Measurements from ENCODE around the gene PCDH9. TPM values are rescaled to one million over a fixed set of nuclear protein-coding genes. Genes with fewer than 3 reads are reported as not detected.

PCDH9 gene
- total RNA-seq, 2 donors from 2014 or later: 0.20 to 0.50 TPM

DNA sequence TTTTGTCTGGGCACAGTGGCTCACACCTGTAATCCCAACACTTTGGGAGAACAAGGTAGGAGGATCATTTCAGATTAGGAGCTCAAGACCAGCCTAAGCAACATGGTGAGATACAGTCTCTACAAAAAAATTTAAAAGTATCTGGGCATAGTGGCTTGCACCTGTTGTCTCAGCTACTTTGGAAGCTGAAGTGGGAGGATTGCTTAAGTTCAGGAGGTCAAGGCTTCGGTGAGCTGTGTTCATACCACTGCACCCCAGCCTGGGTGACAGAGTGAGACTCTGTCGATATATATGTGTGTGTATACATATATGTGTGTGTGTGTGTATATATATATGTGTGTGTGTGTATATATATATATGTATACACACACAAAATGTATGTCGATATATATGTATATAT lies 833.0 kb downstream of the PCDH9 start:
- peaks cover 0 to 3% of the 10 kb centered on the region in 2 donors for H3K4me1 Mint-ChIP-seq (ENCODE audit: low read depth in 2 of 2)
- no peak for ATAC-seq
- H3K9me3 Mint-ChIP-seq: peaks cover 4% of the 10 kb centered on the region
- DNase-seq (ENCODE audit: low spot score): no peak
- no peak overlapping the region for H3K4me3 Mint-ChIP-seq
- no peaks in the 10 kb centered on the region for H3K36me3 Mint-ChIP-seq
- no peaks in the 10 kb centered on the region for H3K27me3 Mint-ChIP-seq
- no peak overlapping the region for H3K27ac Mint-ChIP-seq

DNA sequence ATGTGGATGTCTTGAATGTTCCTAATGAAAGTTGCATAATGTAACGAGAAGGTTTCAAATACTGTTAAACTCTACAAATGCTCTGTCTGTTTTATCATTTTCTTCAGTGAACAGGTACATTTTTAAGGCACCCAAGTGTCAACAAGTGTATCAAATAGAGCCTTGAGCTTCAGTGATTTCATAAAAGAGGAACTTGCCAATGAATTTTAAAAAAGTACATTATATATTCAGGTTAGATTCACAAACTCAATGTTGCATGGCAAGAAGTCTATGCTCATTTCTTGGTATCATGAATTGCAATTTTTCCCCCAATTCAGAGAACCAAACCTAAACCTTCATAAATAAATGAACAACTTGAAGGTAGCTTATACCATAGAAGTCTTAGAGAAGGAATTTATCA lies 838.8 kb downstream of the PCDH9 start:
- ATAC-seq: no peak
- H3K36me3 Mint-ChIP-seq: no peaks in the 10 kb centered on the region

DNA sequence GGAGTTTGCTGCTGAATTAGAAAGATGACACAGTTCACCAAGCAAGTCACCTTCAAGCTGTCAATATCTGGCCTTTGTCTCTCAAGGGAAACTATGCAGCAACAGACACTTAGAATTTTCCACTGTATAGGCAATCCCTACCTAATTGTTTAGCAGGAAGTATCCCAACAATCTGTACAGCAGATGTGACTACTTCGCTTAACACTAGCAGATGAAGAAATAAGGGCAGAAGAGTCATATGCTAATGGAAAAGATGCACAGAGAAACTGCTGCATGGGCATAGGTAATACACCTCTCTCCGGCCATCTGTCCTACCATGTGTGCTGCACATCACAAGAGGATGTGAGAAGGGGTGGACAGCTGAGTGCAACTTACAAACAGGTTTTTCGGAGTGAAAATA lies 851.2 kb downstream of the PCDH9 start:
- Mint-ChIP-seq H3K27me3 (no peaks in the 10 kb centered on the region), H3K9me3 (no peaks in the 10 kb centered on the region), H3K4me1 (ENCODE audit: low read depth in 2 of 2) (no peaks in the 10 kb centered on the region), H3K4me3 (no peak overlapping the region), H3K36me3 (no peaks in the 10 kb centered on the region), H3K27ac (no peak overlapping the region)
- DNase-seq (ENCODE audit: low spot score) (no peak), ATAC-seq (no peak)

More for the DNA sequence above, 838.8 kb downstream of the PCDH9 start:
- peaks cover 7% of the 10 kb centered on the region for H3K9me3 Mint-ChIP-seq
- H3K4me1 Mint-ChIP-seq (ENCODE audit: low read depth in 2 of 2): no peaks in the 10 kb centered on the region
- H3K27me3 Mint-ChIP-seq: no peaks in the 10 kb centered on the region
- no peak for DNase-seq (ENCODE audit: low spot score)
- no peak overlapping the region for H3K27ac Mint-ChIP-seq
- H3K4me3 Mint-ChIP-seq: no peak overlapping the region

DNA sequence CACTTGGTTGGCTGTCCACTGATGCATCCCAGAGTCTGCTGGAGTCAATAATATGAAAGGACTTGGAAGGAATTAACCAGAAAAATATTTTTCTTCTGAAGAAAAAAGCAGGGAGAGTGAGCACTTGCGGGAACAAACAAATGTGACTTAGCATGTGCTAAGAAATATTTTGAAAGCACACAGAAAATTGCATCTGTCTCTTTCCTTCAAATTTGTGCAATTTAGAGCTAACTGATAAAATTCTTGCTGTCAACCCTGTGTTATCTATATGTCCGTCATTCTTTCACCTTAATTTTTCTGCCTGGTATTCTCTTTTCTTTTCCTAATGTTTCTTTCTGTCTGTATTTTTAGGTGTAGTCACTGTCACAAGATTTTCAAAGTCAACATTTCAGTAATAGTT lies 852.6 kb downstream of the PCDH9 start:
- Mint-ChIP-seq H3K27me3 (no peaks in the 10 kb centered on the region), H3K4me1 (ENCODE audit: low read depth in 2 of 2) (no peaks in the 10 kb centered on the region), H3K4me3 (no peak overlapping the region), H3K9me3 (no peaks in the 10 kb centered on the region), H3K27ac (no peak overlapping the region), H3K36me3 (no peaks in the 10 kb centered on the region)
- DNase-seq (ENCODE audit: low spot score) (no peak), ATAC-seq (no peak)

DNA sequence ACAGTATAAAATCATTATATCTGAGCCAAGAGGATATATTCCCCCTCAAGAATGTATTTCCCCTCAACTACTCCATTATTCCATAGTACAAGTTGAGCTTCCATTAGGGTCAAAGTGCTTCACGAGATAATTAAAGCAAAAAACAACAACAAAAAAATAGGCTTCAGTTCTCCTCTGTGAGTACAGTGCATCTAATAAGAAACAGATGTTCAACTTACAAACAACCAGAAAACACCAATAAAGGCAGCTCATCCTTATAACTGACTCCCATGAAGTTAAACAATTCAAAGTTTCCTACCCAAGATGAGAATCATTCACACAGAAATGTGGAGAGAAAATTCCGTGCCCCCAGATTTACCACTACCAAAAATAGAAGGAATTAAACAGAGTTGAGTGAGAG lies 854.4 kb downstream of the PCDH9 start:
- no peak for ATAC-seq
- no peaks in the 10 kb centered on the region for H3K4me1 Mint-ChIP-seq (ENCODE audit: low read depth in 2 of 2)
- no peaks in the 10 kb centered on the region for H3K36me3 Mint-ChIP-seq
- no peak overlapping the region for H3K4me3 Mint-ChIP-seq
- H3K27ac Mint-ChIP-seq: no peak overlapping the region
- H3K27me3 Mint-ChIP-seq: no peaks in the 10 kb centered on the region
- H3K9me3 Mint-ChIP-seq: no peaks in the 10 kb centered on the region
- no peak for DNase-seq (ENCODE audit: low spot score)

DNA sequence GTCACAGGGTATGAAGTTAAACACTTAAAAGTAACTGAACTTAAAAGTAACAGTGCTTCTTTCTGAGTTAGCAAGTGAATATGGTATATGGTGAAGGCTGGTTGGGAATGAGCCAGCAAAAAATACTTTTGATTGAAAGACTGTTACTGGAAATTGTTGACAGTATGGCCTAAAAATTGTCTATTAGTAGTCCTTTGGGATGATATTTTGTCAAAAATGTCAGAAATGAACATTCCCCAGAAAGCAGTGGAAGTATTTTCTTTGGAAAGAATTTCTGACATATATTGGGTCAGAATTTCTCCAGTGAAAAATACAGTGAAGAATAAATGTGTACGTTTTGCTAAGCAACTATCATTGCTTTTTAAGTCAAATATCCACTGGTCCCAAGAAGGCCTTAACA lies 860.5 kb downstream of the PCDH9 start:
- H3K27me3 Mint-ChIP-seq: no peaks in the 10 kb centered on the region
- no peaks in the 10 kb centered on the region for H3K9me3 Mint-ChIP-seq
- ATAC-seq (no peak), DNase-seq (ENCODE audit: low spot score) (no peak)
- no peaks in the 10 kb centered on the region for H3K4me1 Mint-ChIP-seq (ENCODE audit: low read depth in 2 of 2)
- no peak overlapping the region for H3K4me3 Mint-ChIP-seq
- no peak overlapping the region for H3K27ac Mint-ChIP-seq
- H3K36me3 Mint-ChIP-seq: no peaks in the 10 kb centered on the region

DNA sequence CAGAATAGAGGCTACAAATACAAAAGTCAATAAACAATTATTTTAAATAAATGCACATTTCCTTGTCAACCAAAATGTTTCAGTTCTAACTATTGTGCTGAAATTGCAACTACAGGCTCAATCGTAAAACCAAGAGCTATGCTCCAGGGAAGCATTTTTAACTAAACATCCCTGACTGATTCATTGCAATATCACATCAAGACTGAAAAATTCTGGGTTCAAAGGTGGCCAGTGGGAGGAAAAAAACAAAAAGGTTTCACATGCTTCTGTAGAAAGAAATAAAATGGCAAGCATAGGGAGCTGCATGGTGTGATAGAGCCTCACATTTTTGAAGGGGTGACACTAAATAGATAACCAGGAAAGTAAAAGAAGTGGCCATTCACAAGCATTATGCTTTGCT lies 862.8 kb downstream of the PCDH9 start:
- ATAC-seq (no peak), DNase-seq (ENCODE audit: low spot score) (no peak)
- no peak overlapping the region for H3K27ac Mint-ChIP-seq
- H3K36me3 Mint-ChIP-seq: no peaks in the 10 kb centered on the region
- peaks cover 0 to 2% of the 10 kb centered on the region in 2 donors for H3K4me1 Mint-ChIP-seq (ENCODE audit: low read depth in 2 of 2)
- H3K27me3 Mint-ChIP-seq: no peaks in the 10 kb centered on the region
- no peak overlapping the region for H3K4me3 Mint-ChIP-seq
- H3K9me3 Mint-ChIP-seq: peaks cover 2% of the 10 kb centered on the region

DNA sequence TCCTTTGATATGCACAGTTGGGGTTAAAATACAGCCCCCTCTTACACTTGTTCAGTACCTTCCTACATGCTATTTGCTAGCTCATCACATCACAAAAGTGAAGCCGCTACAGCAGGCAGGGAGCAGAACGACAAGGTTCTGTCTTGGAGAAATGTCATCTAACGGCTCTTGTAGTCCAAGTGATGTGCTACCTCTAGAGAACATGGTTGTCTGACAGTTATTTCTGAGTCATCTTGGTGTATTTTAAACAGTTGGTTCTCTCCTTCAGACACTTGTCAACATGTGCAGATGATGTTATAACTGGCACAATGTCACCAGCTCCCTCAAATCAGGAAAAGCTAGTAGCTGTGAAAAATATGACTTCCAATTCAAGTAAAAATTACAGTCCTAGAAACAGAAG lies 865.0 kb downstream of the PCDH9 start:
- no peak overlapping the region for H3K27ac Mint-ChIP-seq
- ATAC-seq (no peak), DNase-seq (ENCODE audit: low spot score) (no peak)
- H3K36me3 Mint-ChIP-seq: no peaks in the 10 kb centered on the region
- H3K4me3 Mint-ChIP-seq: no peak overlapping the region
- H3K27me3 Mint-ChIP-seq: no peaks in the 10 kb centered on the region
- H3K4me1 Mint-ChIP-seq (ENCODE audit: low read depth in 2 of 2): peaks cover 0 to 2% of the 10 kb centered on the region in 2 donors
- peaks cover 2% of the 10 kb centered on the region for H3K9me3 Mint-ChIP-seq

DNA sequence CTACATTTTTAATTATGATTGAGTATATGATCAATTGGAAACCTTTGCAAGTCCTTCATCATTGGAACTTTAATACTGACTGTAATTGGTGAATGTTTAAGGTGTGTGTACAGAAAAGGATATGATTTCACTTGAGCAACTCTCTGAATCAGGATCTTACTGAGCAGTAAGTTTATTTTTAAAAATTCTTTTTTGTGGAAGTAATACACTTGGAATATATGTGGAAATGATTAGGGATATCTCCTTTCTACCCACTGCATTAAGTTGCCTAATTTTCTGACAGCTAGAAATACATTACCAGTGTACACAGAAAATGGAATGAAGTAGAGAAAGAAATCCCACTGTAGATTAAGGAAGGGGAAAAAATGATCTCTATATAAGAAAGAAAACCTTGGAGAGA lies 865.8 kb downstream of the PCDH9 start:
- H3K36me3 Mint-ChIP-seq: no peaks in the 10 kb centered on the region

DNA sequence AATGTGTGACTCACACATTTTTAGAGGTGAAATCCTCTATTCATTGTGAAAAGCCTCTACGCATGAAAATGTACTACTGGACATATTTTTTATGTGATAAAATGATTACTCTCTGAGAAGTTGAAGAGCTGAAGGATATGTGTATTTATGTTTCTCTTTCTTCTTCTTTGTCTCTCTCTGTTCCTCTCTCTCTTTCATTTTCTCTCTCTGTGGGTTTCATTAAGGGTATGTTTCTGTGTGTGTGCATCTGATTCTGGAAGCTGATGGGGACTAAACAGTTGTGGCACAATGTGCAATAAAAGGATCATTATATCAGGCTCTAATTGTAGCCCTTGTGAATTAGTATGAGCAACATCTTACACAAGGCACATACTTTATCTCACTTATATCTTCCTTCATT lies 867.7 kb downstream of the PCDH9 start:
- H3K27me3 Mint-ChIP-seq: no peaks in the 10 kb centered on the region
- no peak for ATAC-seq
- peaks cover 0 to 2% of the 10 kb centered on the region in 2 donors for H3K4me1 Mint-ChIP-seq (ENCODE audit: low read depth in 2 of 2)
- no peaks in the 10 kb centered on the region for H3K36me3 Mint-ChIP-seq
- H3K9me3 Mint-ChIP-seq: peaks cover 2% of the 10 kb centered on the region
- DNase-seq (ENCODE audit: low spot score): no peak
- no peak overlapping the region for H3K27ac Mint-ChIP-seq
- H3K4me3 Mint-ChIP-seq: no peak overlapping the region

More for the DNA sequence above, 865.8 kb downstream of the PCDH9 start:
- ATAC-seq (no peak), DNase-seq (ENCODE audit: low spot score) (no peak)
- no peaks in the 10 kb centered on the region for H3K27me3 Mint-ChIP-seq
- H3K27ac Mint-ChIP-seq: no peak overlapping the region
- peaks cover 2% of the 10 kb centered on the region for H3K9me3 Mint-ChIP-seq
- no peak overlapping the region for H3K4me3 Mint-ChIP-seq
- H3K4me1 Mint-ChIP-seq (ENCODE audit: low read depth in 2 of 2): peaks cover 0 to 2% of the 10 kb centered on the region in 2 donors

DNA sequence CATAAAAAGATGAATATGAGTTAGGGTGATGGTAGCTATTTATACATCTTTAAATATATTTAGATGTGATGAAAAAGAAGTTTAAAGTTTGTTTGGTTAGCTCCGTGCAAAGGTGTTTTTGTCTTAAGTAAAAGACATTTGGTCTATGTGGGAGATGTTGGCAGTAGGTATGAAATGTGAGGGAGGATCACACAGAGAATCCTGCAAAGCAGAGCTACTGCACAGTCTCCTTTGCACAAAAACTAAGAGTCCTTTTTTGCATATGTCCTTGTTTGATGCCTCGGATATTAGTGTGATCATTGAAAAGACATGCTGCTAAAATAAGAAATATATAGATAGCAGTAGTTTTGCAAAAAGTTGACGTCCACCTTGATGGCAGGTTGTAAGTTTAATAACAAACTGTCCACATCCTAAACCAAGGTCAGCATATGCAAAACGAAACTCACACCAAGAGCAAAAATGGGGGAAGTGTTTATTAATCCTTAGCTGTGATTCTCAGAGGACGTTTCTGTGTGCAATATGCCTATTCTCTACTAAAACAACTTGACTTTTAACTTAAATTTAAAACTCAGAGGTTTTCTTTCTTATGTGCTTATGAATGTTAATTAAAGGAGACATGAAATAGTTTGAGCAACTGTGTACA lies 870.1 kb downstream of the PCDH9 start:
- ATAC-seq: no peak
- no peak overlapping the region for H3K27ac Mint-ChIP-seq
- peaks cover 0 to 2% of the 10 kb centered on the region in 2 donors for H3K4me1 Mint-ChIP-seq (ENCODE audit: low read depth in 2 of 2)

DNA sequence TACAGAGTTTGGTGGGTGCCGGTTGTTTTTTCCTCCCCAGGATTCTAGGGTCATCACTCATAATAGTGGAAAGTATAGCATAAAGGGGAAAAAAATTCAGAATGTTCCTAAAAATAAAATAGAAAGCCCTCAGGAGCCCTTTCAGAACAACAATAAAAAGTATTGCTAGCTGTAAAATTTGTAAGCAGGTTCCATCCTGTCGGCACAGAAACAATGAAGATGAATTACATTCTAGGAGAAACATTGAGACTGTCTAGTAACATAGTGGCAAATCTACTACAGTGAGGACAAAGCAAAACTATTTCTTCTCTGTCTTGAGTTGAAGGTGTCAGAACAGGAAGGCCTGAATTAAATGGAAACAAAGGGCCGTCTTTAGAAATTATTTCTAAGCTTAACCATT lies 870.7 kb downstream of the PCDH9 start:
- H3K27ac Mint-ChIP-seq: no peak overlapping the region
- H3K4me3 Mint-ChIP-seq: no peak overlapping the region
- H3K36me3 Mint-ChIP-seq: no peaks in the 10 kb centered on the region
- no peak for DNase-seq (ENCODE audit: low spot score)
- H3K27me3 Mint-ChIP-seq: no peaks in the 10 kb centered on the region
- peaks cover 2% of the 10 kb centered on the region for H3K9me3 Mint-ChIP-seq
- peaks cover 0 to 2% of the 10 kb centered on the region in 2 donors for H3K4me1 Mint-ChIP-seq (ENCODE audit: low read depth in 2 of 2)
- no peak for ATAC-seq

More for the DNA sequence above, 870.1 kb downstream of the PCDH9 start:
- Mint-ChIP-seq H3K4me3 (no peak overlapping the region), H3K27me3 (no peaks in the 10 kb centered on the region), H3K36me3 (no peaks in the 10 kb centered on the region), H3K9me3 (peaks cover 2% of the 10 kb centered on the region)
- no peak for DNase-seq (ENCODE audit: low spot score)

DNA sequence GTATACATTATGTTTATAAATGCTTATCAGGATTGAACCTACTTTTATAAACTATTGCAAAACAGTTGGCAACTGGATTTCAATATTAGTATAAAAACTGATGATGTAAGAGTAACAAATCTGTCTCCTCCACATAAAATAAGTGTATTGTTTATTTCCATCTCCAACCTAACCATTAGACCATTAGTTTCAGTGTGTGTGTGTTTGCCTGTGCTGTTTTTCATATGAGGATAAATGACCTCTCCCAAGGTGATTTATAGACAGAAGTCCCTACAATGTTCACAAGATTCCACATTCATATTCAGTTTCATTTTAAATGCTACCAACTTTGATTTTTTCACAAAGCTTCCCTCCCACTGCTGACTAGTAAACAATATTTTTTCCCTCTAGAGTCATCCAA lies 871.6 kb downstream of the PCDH9 start:
- Mint-ChIP-seq H3K4me1 (ENCODE audit: low read depth in 2 of 2) (peaks cover 0 to 2% of the 10 kb centered on the region in 2 donors), H3K9me3 (peaks cover 2% of the 10 kb centered on the region), H3K36me3 (no peaks in the 10 kb centered on the region), H3K27ac (no peak overlapping the region), H3K4me3 (no peak overlapping the region), H3K27me3 (no peaks in the 10 kb centered on the region)
- ATAC-seq (no peak), DNase-seq (ENCODE audit: low spot score) (no peak)

DNA sequence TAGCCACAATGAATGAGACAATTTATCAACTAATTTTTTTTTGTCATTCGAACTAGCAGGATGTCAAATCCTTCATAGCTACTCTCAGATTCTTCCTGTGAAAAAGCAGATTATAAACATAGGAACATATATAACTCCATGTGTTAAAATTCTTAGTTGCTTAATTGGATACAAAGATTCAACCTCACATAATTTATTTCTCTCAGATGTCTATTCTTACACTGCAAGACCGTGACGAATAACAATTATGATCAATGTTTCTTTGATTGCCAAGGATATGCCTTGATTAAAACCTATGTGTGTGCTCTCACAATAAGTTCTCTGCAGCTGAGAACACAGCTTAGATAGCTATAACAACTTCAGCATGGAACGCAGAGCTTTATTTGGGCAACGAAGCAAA lies 872.7 kb downstream of the PCDH9 start:
- peaks cover 0 to under 1% of the 10 kb centered on the region in 2 donors for H3K4me1 Mint-ChIP-seq (ENCODE audit: low read depth in 2 of 2)
- H3K27ac Mint-ChIP-seq: no peak overlapping the region
- peaks cover under 1% of the 10 kb centered on the region for H3K9me3 Mint-ChIP-seq
- no peak for DNase-seq (ENCODE audit: low spot score)
- no peaks in the 10 kb centered on the region for H3K36me3 Mint-ChIP-seq
- H3K4me3 Mint-ChIP-seq: no peak overlapping the region
- no peak for ATAC-seq
- H3K27me3 Mint-ChIP-seq: no peaks in the 10 kb centered on the region

Data from natural killer cell treated with Interleukin-12 subunit alpha and Interleukin-12 subunit beta and Interleukin-15 and Interleukin-18, amount 100 ng/mL, for 72 hours (primary cell).